ENCODE data around the gene NCSTN. TPM values are rescaled to one million over a fixed set of nuclear protein-coding genes. Genes with fewer than 3 reads are reported as not detected.

NCSTN gene
- total RNA-seq, 4 donors from 2014 or later: 30.6 to 101 (median 67.3) TPM

GRCh38 chr1:160322831-160323230 lies 20.4 kb upstream of the NCSTN start:
- intact Hi-C loops (cut with DNase I; ENCODE audit: low total_unique reads): no loop called here
- 93 to 95% methylated on average over 6 of the region's 6 CpGs for WGBS, 2 donors (ENCODE audit: low coverage in 1 of 2)
- no peak for DNase-seq
- H3K27me3 ChIP-seq: no peaks in the 10 kb centered on the region
- no peaks in the 10 kb centered on the region for H3K9me3 ChIP-seq
- no peak overlapping the region for H3K27ac ChIP-seq
- no peaks in the 10 kb centered on the region for H3K4me1 ChIP-seq
- TF ChIP-seq POLR2A (IDR thresholded peaks at IDR 0.05): no peak
- in situ Hi-C loops (cut with MboI; ENCODE audit: low pct_ligation_motif_present in 1 of 4, low pct_unique_long_range_greater_than_20kb in 1 of 4, low sequenced_read_pairs in 3 of 4): no loop called here
- H3K4me3 ChIP-seq: no peak overlapping the region
- peaks cover 0 to 74% (median 37%) of the 10 kb centered on the region in 4 donors for H3K36me3 ChIP-seq

GRCh38 chr1:160325252-160325651 lies 17.9 kb upstream of the NCSTN start:
- H3K27me3 ChIP-seq: no peaks in the 10 kb centered on the region
- TF ChIP-seq POLR2A (IDR thresholded peaks at IDR 0.05): no peak
- TF ChIP-seq EP300 (IDR thresholded peaks at IDR 0.05; ENCODE audit: low read depth): no peak
- TF ChIP-seq POLR2AphosphoS5 (IDR thresholded peaks at IDR 0.05): no peak
- TF ChIP-seq, protein P1, sequence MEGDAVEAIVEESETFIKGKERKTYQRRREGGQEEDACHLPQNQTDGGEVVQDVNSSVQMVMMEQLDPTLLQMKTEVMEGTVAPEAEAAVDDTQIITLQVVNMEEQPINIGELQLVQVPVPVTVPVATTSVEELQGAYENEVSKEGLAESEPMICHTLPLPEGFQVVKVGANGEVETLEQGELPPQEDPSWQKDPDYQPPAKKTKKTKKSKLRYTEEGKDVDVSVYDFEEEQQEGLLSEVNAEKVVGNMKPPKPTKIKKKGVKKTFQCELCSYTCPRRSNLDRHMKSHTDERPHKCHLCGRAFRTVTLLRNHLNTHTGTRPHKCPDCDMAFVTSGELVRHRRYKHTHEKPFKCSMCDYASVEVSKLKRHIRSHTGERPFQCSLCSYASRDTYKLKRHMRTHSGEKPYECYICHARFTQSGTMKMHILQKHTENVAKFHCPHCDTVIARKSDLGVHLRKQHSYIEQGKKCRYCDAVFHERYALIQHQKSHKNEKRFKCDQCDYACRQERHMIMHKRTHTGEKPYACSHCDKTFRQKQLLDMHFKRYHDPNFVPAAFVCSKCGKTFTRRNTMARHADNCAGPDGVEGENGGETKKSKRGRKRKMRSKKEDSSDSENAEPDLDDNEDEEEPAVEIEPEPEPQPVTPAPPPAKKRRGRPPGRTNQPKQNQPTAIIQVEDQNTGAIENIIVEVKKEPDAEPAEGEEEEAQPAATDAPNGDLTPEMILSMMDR (IDR thresholded peaks at IDR 0.05): no peak
- H3K27ac ChIP-seq: no peak overlapping the region
- H3K36me3 ChIP-seq: peaks cover 0 to 86% (median 41%) of the 10 kb centered on the region in 4 donors
- intact Hi-C loops (cut with DNase I; ENCODE audit: low total_unique reads): no loop called here
- H3K9me3 ChIP-seq: no peaks in the 10 kb centered on the region
- H3K4me1 ChIP-seq: no peaks in the 10 kb centered on the region
- no peak overlapping the region for H3K4me3 ChIP-seq
- 90 to 95% methylated on average over 3 to 4 of the region's 4 CpGs for WGBS, 2 donors (ENCODE audit: low coverage in 1 of 2)
- in situ Hi-C loops (cut with MboI; ENCODE audit: low pct_ligation_motif_present in 1 of 4, low pct_unique_long_range_greater_than_20kb in 1 of 4, low sequenced_read_pairs in 3 of 4): no loop called here
- DNase-seq: no peak

DNA sequence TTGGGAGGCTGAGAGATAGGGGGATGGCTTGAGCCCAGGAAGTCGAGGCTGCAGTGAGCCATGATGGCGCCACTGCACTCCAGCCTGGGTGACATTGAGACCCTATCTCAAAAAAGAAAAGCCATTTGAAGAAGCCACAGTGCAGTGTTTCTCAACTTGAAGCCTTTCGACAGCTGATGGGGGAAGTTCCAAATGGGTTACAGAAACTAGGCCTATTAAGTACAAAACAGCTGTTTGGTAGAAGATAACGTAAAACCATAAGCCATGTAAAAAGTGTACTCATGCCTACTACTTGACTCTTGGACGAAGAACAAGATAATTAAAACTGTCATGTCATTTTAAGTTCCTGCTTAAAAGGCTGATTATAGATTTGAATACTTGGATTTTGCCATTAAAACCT lies 16.8 kb upstream of the NCSTN start:
- TF ChIP-seq, protein P1 (IDR thresholded peaks at IDR 0.05): no peak
- no peak for TF ChIP-seq POLR2A (IDR thresholded peaks at IDR 0.05)
- TF ChIP-seq EP300 (IDR thresholded peaks at IDR 0.05; ENCODE audit: low read depth): no peak
- no peak for TF ChIP-seq POLR2AphosphoS5 (IDR thresholded peaks at IDR 0.05)
- no peak for DNase-seq
- 82 to 93% methylated on average over 3 to 5 of the region's 5 CpGs for WGBS, 2 donors (ENCODE audit: low coverage in 1 of 2)
- Histone ChIP-seq H3K4me3 (no peak overlapping the region), H3K27me3 (no peaks in the 10 kb centered on the region), H3K9me3 (no peaks in the 10 kb centered on the region), H3K36me3 (peaks cover 0 to 94% (median 46%) of the 10 kb centered on the region in 4 donors), H3K27ac (no peak overlapping the region), H3K4me1 (no peaks in the 10 kb centered on the region)
- intact Hi-C loops (cut with DNase I; ENCODE audit: low total_unique reads) (no loop called here), in situ Hi-C loops (cut with MboI; ENCODE audit: low pct_ligation_motif_present in 1 of 4, low pct_unique_long_range_greater_than_20kb in 1 of 4, low sequenced_read_pairs in 3 of 4) (no loop called here)

DNA sequence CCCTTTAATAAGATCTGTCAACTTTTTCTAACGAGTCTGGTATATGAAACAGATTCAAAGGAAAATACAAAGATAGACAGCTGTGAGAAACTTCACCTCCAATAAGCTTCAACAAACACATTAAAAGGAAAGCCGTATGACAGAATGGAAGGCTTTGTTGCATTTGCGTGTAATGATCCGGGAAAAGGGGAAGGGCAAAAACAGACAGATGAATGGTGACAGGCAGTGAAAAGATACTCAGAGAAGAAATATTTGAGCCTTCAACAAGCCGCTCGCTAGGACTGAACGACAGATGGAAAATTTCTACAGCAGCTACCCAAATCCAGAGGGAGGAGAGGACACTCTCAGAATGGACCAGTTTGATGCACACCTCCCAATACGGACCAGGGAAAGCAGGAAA lies 15.0 kb upstream of the NCSTN start:
- Histone ChIP-seq H3K27me3 (no peaks in the 10 kb centered on the region), H3K4me3 (no peak overlapping the region), H3K9me3 (no peaks in the 10 kb centered on the region), H3K4me1 (no peaks in the 10 kb centered on the region), H3K36me3 (peaks cover 0 to 98% (median 49%) of the 10 kb centered on the region in 4 donors), H3K27ac (no peak overlapping the region)
- intact Hi-C loops (cut with DNase I; ENCODE audit: low total_unique reads): no loop called here
- no peak for DNase-seq
- 85 to 88% methylated on average over 8 of the region's 8 CpGs for WGBS, 2 donors (ENCODE audit: low coverage in 1 of 2)
- in situ Hi-C loops (cut with MboI; ENCODE audit: low pct_ligation_motif_present in 1 of 4, low pct_unique_long_range_greater_than_20kb in 1 of 4, low sequenced_read_pairs in 3 of 4): no loop called here
- no peak for TF ChIP-seq EP300 (IDR thresholded peaks at IDR 0.05; ENCODE audit: low read depth)
- no peak for TF ChIP-seq POLR2A (IDR thresholded peaks at IDR 0.05)
- no peak for TF ChIP-seq POLR2AphosphoS5 (IDR thresholded peaks at IDR 0.05)
- TF ChIP-seq, protein P1 (IDR thresholded peaks at IDR 0.05): no peak

DNA sequence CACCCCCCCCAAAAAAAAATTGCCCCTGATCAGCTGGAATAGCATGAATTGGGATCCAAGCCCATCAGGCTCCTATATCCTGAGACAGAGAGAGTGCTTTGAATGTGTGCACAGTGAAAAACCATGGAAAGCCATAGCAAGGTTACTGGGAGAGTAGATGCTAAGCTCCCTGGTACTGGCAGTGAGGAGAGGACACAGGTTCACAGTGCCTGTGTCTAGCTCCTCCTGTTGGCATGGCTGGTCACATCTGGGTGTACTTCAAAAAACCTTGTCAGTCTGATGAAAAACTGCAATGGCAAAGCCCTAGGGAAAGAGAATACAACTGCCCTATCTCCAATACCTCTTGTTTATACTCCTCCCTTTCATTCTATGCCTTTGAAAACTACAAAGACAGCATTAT lies 13.1 kb upstream of the NCSTN start:
- Histone ChIP-seq H3K4me3 (no peak overlapping the region), H3K9me3 (no peaks in the 10 kb centered on the region), H3K27ac (no peak overlapping the region), H3K36me3 (peaks cover 0 to 99% (median 49%) of the 10 kb centered on the region in 4 donors), H3K27me3 (no peaks in the 10 kb centered on the region), H3K4me1 (no peaks in the 10 kb centered on the region)
- in situ Hi-C loops (cut with MboI; ENCODE audit: low pct_ligation_motif_present in 1 of 4, low pct_unique_long_range_greater_than_20kb in 1 of 4, low sequenced_read_pairs in 3 of 4): no loop called here
- TF ChIP-seq POLR2AphosphoS5 (IDR thresholded peaks at IDR 0.05): no peak
- TF ChIP-seq EP300 (IDR thresholded peaks at IDR 0.05; ENCODE audit: low read depth): no peak
- TF ChIP-seq POLR2A (IDR thresholded peaks at IDR 0.05): no peak
- TF ChIP-seq, protein P1 (IDR thresholded peaks at IDR 0.05): no peak
- intact Hi-C loops (cut with DNase I; ENCODE audit: low total_unique reads): no loop called here
- no peak for DNase-seq

Measured in transverse colon (tissue), 4 donors.